C4-2B (cell line): ENCODE results near the gene IGFBP6.

Experiments used
- CTCF ChIP-seq: fragments of 450-650 bp; conservative IDR thresholded peaks from 2 replicates; pipeline ENCODE4 v1.5.1; 2017; ENCODE audit warnings: mild to moderate bottlenecking
- ZFX ChIP-seq: fragments of 450-650 bp; IDR thresholded peaks from 2 replicates; pipeline ENCODE4 v1.6.1; 2017

- no peak for TF ChIP-seq CTCF
- no peak for TF ChIP-seq ZFX
Measured at GRCh38 chr12:53093777-53094393, 3.6 kb upstream of the IGFBP6 start.
